ENCODE data around the gene ADRB1. TPM values are rescaled to one million over a fixed set of nuclear protein-coding genes. Genes with fewer than 3 reads are reported as not detected.

Gene ADRB1
- total RNA-seq, 4 donors from 2014 or later, result 4.2 to 25.3 (median 12.3) TPM

- Histone ChIP-seq H3K36me3 (no peaks in the 10 kb centered on the region), H3K9me3 (no peaks in the 10 kb centered on the region), H3K4me1 (peaks cover 0 to 30% (median 16%) of the 10 kb centered on the region in 4 donors), H3K27ac (replicated peaks in 1 of 4) (no peak overlapping the region), H3K4me3 (no peak overlapping the region), H3K27me3 (no peaks in the 10 kb centered on the region)
- intact Hi-C loops (cut with DNase I), result no loop called here
- WGBS, result 91% methylated on average over 12 of the region's 12 CpGs
- no peak for DNase-seq (ENCODE audit: extremely low spot score)
- TF ChIP-seq CTCF (IDR thresholded peaks at IDR 0.05), result no peak
- no peak for TF ChIP-seq POLR2AphosphoS5 (IDR thresholded peaks at IDR 0.05)
- no peak for TF ChIP-seq POLR2A (IDR thresholded peaks at IDR 0.05; ENCODE audit: low read depth)
- TF ChIP-seq EP300 (IDR thresholded peaks at IDR 0.05), result no peak
Observed at GRCh38 chr10:114025611-114026130, 18.0 kb upstream of the ADRB1 start.

- no peak overlapping the region for H3K27ac ChIP-seq (replicated peaks in 1 of 4)
- intact Hi-C loops (cut with DNase I), result no loop called here
Observed at GRCh38 chr10:114026189-114027040, 17.3 kb upstream of the ADRB1 start.

GRCh38 chr10:114027041-114027394, 16.6 kb upstream of the ADRB1 start:
- DNase-seq (ENCODE audit: extremely low spot score), result no peak
- H3K36me3 ChIP-seq, result no peaks in the 10 kb centered on the region
- no peaks in the 10 kb centered on the region for H3K9me3 ChIP-seq
- H3K27ac ChIP-seq (replicated peaks in 1 of 4), result no peak overlapping the region
- no peak for TF ChIP-seq POLR2A (IDR thresholded peaks at IDR 0.05; ENCODE audit: low read depth)
- TF ChIP-seq EP300 (IDR thresholded peaks at IDR 0.05), result no peak
- TF ChIP-seq POLR2AphosphoS5 (IDR thresholded peaks at IDR 0.05), result no peak
- TF ChIP-seq CTCF (IDR thresholded peaks at IDR 0.05), result no peak
- H3K4me3 ChIP-seq, result no peak overlapping the region
- 60% methylated on average over 2 of the region's 2 CpGs for WGBS
- H3K27me3 ChIP-seq, result no peaks in the 10 kb centered on the region
- intact Hi-C loops (cut with DNase I), result no loop called here
- H3K4me1 ChIP-seq, result peaks cover 0 to 22% (median 7%) of the 10 kb centered on the region in 4 donors

More at GRCh38 chr10:114026189-114027040, 17.3 kb upstream of the ADRB1 start:
- Histone ChIP-seq H3K27me3 (no peaks in the 10 kb centered on the region), H3K4me3 (no peak overlapping the region), H3K4me1 (peaks cover 0 to 28% (median 12%) of the 10 kb centered on the region in 4 donors), H3K9me3 (no peaks in the 10 kb centered on the region), H3K36me3 (no peaks in the 10 kb centered on the region)
- TF ChIP-seq POLR2AphosphoS5 (IDR thresholded peaks at IDR 0.05), result no peak
- TF ChIP-seq EP300 (IDR thresholded peaks at IDR 0.05), result no peak
- TF ChIP-seq POLR2A (IDR thresholded peaks at IDR 0.05; ENCODE audit: low read depth), result no peak
- TF ChIP-seq CTCF (IDR thresholded peaks at IDR 0.05), result no peak
- DNase-seq (ENCODE audit: extremely low spot score), result no peak
- 73% methylated on average over 7 of the region's 7 CpGs for WGBS

- intact Hi-C loops (cut with DNase I), result no loop called here
- 78% methylated on average over 3 of the region's 3 CpGs for WGBS
- TF ChIP-seq POLR2A (IDR thresholded peaks at IDR 0.05; ENCODE audit: low read depth) (no peak), CTCF (IDR thresholded peaks at IDR 0.05) (no peak), POLR2AphosphoS5 (IDR thresholded peaks at IDR 0.05) (no peak), EP300 (IDR thresholded peaks at IDR 0.05) (no peak)
- H3K4me1 ChIP-seq, result peaks cover 0 to 13% (median 4%) of the 10 kb centered on the region in 4 donors
- no peak overlapping the region for H3K27ac ChIP-seq (replicated peaks in 1 of 4)
- H3K4me3 ChIP-seq, result no peak overlapping the region
- H3K9me3 ChIP-seq, result no peaks in the 10 kb centered on the region
- H3K36me3 ChIP-seq, result no peaks in the 10 kb centered on the region
- no peak for DNase-seq (ENCODE audit: extremely low spot score)
- no peaks in the 10 kb centered on the region for H3K27me3 ChIP-seq
Observed at GRCh38 chr10:114027951-114028350, 15.7 kb upstream of the ADRB1 start.
